Activated CD4-positive, alpha-beta T cell treated with anti-CD3 and anti-CD28 coated beads, Interleukin-2, Interleukin-6, amounts not matched to agents 100 ng/mL and 50 ng/mL, durations not matched to agents 16 hours and 8 hours (primary cell): ENCODE data around the gene CTSZ.
A peak's percentile ranks its signal among the peaks of the same experiment; 100 is the strongest.
"Not testable (repeated sequence)": the region's sequence is repeated elsewhere in the genome, so short reads cannot be mapped to it uniquely, and the experiment has no call there.

Source experiments
- DNase-seq: peaks from one replicate; pipeline ENCODE4 v3.0.0-alpha.2; 2020

The CTSZ gene

DNA sequence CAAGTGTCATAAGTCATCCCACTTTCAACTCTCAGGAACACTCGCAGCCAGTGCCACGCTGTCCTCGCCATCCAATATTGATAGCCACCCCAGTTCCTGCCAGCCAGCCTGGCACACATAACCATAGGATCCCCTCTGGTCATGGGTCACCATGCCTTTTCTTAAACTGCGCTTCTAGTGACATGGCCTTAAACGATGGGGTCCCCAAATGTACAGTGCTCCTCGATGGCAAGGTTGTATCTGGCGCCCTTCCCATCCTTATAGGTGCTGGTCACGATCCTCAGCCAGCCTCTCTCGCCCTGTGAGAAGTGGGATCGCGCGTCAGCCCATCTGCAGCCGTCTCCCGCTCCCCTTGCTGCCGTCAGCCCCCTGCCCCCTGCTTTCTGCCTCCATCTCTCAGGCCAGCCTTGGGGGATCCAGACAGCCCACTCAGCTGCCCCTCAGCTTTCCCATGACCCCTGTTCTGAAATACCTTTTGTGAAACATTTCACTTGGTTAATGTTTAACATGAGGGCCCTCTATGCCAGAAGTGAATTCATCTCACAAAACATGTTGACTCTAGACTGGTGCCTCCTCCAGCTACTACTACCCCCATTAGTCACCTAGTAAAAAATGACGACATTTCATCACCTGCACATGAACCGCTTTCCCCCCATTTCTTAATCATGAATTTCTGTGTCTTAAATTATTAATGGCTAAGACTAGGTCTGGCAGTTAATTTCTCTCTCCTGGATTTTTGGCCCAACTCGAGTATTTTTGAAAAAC is 11.4 kb downstream of the CTSZ start:
- no peak for DNase-seq

- DNase-seq: no peak
Observed at GRCh38 chr20:58994390-58995159, 12.5 kb downstream of the CTSZ start.

DNA sequence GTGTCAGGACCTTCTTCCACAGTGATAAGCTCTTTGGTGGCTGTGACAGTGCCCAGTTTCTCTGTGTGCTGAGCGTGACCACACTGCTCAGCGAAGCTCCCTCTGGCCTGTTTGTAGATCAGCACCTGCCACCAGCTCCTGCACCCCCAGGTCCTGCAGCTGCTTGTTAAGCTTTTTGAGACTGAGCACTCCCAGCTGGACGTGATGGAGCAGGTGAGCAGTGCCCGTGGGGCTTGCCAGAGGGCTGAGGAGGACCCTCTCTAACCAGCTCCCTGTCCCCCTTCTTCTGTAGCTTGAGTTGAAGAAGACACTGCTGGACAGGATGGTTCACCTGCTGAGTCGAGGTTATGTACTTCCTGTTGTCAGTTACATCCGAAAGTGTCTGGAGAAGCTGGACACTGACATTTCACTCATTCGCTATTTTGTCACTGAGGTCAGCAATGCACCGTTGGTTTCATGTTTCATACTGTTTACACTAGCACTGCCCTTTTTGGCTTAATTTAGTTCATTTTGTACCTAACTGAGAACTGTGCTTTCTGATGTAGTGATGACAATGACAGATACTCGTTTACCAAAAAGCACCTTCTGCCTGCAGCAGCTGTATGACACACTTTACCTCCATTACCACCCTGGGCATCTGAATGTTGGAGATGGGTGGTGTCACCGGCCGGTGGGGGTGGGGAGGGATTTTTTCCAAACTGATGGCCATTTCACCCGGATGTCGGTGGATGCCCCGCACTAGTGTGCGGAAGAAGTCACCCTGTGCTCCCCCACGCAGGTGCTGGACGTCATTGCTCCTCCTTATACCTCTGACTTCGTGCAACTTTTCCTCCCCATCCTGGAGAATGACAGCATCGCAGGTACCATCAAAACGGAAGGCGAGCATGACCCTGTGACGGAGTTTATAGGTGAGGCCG is 13.5 kb downstream of the CTSZ start:
- no peak for DNase-seq

DNA sequence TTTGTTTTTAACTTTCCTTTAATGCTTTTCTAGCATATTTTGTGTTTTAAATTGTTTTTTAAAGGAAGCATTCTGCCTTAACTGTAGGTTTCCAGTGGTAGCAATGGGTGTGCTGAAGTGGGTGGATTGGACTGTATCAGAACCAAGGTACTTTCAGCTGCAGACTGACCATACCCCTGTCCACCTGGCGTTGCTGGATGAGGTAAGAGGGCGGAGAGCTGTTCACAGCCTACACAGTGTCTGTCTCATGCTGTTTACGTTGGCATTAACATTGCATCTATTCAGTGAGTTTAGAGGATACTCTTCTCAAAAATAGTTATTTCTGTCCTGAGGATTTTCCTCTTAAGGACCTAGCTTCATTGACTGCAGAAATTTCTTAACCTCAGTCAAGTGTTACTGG is 14.1 kb downstream of the CTSZ start:
- no peak for DNase-seq

GRCh38 chr20:58991715-58992114 is 15.3 kb downstream of the CTSZ start:
- DNase-seq: no peak

DNA sequence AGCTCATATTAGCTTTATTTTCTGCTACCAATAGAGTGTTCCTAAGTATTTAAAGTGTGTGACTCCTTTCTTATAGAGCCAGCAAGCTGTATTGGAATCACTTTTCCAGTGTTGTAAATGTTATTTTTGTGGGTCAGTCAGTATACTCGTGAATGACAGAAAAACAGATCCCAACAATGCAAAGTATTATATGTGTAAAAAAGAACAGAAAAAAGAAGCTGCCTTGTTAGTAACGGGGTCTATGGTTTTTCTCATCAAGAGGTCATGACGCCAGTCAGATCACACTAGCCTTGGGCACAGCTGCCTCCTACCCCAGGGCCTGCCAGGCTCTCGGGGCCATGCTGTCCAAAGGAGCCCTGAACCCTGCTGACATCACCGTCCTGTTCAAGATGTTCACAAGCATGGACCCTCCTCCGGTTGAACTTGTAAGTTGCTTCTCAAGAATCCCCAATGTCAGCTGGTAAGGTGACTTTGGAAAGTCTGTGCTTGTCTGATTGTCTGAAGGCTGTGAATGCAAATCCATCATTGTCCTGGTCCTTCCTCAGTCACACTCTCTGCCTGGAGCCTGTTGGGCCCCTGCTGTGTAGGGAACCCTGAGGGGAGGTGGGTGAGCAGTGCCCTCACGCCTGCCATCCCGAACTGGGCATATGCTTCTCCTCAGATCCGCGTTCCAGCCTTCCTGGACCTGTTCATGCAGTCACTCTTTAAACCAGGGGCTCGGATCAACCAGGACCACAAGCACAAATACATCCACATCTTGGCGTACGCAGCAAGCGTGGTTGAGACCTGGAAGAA is 16.2 kb downstream of the CTSZ start:
- DNase-seq: no peak

GRCh38 chr20:58989196-58989595 is 17.9 kb downstream of the CTSZ start:
- no peak for DNase-seq

DNA sequence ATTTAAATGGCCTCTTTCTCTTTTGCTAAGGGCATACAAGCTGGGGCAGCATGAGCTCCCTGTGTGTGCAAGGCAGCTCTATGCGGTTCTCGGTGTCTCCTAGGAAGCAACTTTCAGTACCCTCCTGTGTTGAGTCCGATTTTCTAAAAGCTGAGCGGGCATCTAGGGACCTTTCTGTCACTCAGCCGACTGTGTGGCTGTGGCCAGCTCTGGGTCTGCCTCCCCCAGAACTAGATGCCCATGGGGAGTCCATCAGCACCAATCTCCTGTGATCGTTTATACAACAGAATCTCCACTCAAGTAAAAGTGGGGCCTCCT is 18.5 kb downstream of the CTSZ start:
- no peak for DNase-seq

- DNase-seq: no peak
Observed at GRCh38 chr20:58987790-58988564, 19.1 kb downstream of the CTSZ start.

DNA sequence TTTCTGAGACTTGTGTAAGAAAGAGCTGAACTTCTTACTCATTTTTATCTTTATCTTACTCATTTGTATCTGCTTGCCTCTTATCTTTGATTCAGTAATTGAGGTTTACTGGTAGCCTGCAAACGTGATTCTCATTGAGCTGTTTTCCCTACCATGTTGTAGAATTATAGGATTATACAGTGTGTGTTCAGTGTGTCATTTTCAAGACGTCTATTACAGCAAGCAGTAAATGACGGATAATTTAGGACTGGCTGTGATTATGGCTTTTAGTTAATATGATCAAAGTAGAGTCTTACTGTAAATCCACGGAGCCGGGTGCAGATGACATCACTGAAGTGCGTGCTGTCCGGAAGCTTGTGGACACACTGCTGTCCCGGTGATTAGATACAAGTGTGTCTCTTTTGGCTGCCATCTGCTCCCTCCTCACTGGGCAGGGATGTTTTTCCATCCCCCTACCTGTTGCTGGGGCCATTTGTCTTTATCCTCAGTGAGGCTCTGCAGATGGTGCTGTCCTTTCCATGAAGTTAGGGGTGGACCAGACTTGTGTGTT is 20.0 kb downstream of the CTSZ start:
- DNase-seq: peak; percentile 29

DNA sequence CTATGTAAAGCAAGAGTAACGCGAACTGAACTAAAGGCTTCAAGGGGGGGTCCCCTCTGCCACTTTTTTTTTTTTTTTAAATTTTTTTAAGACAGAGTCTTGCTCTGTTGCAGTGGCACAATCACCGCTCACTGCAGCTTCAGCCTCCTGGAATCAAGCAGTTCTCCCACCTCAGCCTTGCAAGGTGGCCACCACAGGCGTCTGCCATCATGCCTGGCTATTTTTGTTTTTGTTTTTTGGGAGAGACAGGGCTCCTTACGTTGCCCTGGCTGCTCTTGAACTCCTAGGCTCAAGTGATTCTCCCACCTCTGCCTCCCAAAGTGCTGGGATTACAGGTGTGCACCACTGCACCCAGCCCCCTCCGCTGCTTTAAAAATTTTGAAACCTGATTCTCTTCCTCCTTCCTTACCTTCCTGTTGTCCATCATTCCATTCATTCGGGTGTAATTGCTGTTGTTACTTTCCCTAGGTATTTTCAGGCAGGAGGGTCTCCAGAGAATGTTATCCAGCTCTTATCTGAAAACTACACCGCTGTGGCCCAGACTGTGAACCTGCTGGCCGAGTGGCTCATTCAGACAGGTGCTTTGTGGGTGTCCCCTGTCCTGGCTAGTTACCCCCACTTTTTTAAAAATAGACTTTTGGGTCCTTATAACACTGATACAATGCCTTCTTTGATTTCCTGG is 20.6 kb downstream of the CTSZ start:
- no peak for DNase-seq

- no peak for DNase-seq
Observed at GRCh38 chr20:58985656-58986055, 21.4 kb downstream of the CTSZ start.

DNA sequence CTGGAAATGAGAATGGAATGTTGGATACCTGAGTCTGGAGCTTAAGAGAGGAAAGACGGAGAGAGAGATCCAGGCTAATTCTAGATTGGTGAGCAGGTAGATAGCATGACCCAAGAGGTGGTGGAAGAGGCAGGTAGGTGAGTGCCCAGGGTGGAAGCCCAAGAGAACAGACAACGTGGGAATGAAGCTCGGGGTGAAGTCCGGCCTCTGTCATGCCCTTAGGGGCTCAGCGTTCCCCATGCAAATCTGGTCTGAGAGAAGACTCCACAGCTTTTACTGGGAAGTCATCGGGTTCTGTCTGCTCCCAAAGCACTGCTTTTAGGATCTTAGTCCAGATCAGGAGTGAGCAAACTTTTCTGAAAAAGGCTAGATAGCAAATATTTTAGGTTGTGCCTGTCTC is 22.4 kb downstream of the CTSZ start:
- no peak for DNase-seq

DNA sequence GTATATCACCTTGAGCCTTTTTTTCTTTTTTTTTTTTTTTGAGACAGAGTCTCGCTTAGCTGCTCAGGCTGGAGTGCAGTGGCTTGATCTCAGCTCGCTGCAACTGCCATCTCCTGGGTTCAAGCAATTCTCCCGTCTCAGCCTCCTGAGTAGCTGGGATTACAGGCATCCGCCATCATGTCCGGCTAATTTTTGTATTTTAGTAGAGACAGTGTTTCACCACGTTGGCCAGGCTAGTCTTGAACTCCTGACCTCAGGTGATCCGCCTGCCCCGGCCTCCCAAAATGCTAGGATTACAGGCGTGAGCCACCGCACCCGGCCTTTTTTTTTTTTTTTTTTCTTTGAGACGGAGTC is 24.0 kb downstream of the CTSZ start:
- DNase-seq: not testable (repeated sequence)

- peak; percentile 46 for DNase-seq
Observed at GRCh38 chr20:58982406-58983114, 24.5 kb downstream of the CTSZ start.

GRCh38 chr20:58981628-58982364 is 25.3 kb downstream of the CTSZ start:
- peak; percentile 38 for DNase-seq

DNA sequence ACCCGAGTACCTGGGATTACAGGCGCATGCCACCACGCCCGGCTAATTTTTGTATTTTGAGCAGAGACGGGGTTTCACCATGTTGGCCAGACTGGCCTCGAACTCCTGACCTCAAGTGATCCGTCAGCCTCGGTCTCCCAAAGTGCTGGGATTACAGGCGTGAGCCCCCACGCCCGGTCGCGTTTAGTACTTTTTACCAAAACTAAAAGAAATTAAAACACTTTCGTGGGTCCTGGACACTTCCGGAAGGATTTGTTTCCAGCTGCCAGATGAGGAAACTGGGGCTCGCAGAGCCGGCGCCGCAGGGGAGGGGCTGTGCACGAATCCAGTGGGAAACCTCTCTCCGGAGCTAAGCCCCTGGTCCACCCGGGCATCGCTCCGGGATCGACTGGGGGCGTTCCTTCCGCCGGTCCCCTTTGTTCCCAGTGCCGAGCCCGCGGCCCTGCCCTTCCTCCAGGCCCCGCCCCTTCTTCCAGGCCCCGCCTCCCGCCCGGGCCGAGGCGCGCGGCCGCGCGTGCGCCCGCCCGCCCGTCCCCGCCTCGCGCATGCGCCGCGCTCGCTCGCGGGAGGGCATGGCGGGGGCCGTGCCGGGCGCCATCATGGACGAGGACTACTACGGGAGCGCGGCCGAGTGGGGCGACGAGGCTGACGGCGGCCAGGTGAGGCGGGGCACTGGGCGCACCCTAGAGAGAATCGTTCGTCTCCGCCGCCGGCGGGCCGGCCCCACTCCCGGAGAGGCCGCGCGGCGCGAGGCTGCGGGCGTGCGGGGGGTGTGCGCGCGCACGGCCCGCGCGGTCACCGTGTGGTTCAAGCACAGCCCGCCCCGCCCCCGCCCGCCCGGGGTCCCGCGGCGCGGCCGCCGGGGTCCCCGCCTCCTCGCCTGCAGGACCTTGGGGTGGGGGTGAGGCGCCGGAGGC is 26.1 kb downstream of the CTSZ start, which contains the start of gene NELFCD:
Gene NELFCD, plus strand, starts transcription at position 546 of the 917 bp plus-strand sequence. Its CDS starts 54 bp downstream, at position 600.
- peak; percentile 94 for DNase-seq
